ENCODE measurements around the gene RBM43.

Gene RBM43

GRCh38 chr2:151200844-151201243 is 60.8 kb downstream of the RBM43 start:
- Histone ChIP-seq H3K4me1 (no peaks in the 10 kb centered on the region), H3K27me3 (no peaks in the 10 kb centered on the region), H3K4me3 (ENCODE audit: low read depth, low read length) (no peak overlapping the region), H3K36me3 (no peaks in the 10 kb centered on the region), H3K9me3 (no peaks in the 10 kb centered on the region)
- no peak for DNase-seq
- TF ChIP-seq, protein P1, sequence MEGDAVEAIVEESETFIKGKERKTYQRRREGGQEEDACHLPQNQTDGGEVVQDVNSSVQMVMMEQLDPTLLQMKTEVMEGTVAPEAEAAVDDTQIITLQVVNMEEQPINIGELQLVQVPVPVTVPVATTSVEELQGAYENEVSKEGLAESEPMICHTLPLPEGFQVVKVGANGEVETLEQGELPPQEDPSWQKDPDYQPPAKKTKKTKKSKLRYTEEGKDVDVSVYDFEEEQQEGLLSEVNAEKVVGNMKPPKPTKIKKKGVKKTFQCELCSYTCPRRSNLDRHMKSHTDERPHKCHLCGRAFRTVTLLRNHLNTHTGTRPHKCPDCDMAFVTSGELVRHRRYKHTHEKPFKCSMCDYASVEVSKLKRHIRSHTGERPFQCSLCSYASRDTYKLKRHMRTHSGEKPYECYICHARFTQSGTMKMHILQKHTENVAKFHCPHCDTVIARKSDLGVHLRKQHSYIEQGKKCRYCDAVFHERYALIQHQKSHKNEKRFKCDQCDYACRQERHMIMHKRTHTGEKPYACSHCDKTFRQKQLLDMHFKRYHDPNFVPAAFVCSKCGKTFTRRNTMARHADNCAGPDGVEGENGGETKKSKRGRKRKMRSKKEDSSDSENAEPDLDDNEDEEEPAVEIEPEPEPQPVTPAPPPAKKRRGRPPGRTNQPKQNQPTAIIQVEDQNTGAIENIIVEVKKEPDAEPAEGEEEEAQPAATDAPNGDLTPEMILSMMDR (IDR thresholded peaks at IDR 0.05; ENCODE audit: low read depth, low read length) = no peak

DNA sequence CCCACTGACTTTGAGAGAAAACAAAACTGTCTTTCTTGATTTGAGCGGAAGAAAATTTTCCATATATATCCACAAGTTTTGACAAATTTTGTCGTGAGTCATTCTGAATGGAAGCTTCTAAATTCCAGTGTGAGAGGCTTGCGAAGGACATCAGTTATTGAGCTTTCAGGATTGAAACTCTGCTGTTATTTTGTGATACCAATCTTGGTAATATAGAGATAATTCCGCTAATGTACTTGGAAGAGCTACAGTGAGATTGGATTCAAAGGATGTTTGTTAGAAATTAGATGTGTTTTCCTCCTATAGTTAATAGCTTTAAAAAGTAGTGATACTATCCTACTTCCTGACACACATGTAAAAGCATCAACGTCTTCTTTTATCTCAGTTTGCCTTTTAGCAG is 61.4 kb downstream of the RBM43 start:
- H3K4me3 ChIP-seq (ENCODE audit: low read depth, low read length) = no peak overlapping the region
- DNase-seq = no peak
- no peaks in the 10 kb centered on the region for H3K27me3 ChIP-seq
- no peaks in the 10 kb centered on the region for H3K9me3 ChIP-seq
- TF ChIP-seq, protein P1 (IDR thresholded peaks at IDR 0.05; ENCODE audit: low read depth, low read length) = no peak
- no peaks in the 10 kb centered on the region for H3K4me1 ChIP-seq
- H3K36me3 ChIP-seq = no peaks in the 10 kb centered on the region

DNA sequence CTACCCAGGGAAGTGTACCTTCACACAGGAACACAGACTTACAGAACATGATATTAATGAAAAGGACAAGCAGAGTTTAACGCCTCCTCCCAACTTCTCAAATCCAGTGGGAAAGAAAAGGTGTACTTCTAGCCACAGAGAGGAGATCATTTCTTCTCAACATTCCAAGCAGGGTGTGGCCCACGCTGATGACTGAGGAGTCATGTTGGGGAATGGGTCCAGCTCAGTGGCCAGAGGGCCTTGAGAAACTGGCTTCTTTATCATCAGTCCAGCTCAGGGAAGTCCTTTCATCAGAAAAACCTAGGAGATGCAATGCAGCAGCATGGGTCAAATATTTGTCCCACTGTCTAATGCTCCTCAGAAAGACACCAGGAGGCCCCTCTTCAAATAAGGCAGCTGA is 63.0 kb downstream of the RBM43 start:
- no peaks in the 10 kb centered on the region for H3K27me3 ChIP-seq
- no peaks in the 10 kb centered on the region for H3K4me1 ChIP-seq
- DNase-seq = no peak
- H3K9me3 ChIP-seq = no peaks in the 10 kb centered on the region
- TF ChIP-seq, protein P1 (IDR thresholded peaks at IDR 0.05; ENCODE audit: low read depth, low read length) = no peak
- no peaks in the 10 kb centered on the region for H3K36me3 ChIP-seq
- no peak overlapping the region for H3K4me3 ChIP-seq (ENCODE audit: low read depth, low read length)

Data from BE2C (cell line).